ENCODE measurements around the gene MYL5. TPM values are rescaled to one million over a fixed set of nuclear protein-coding genes. Genes with fewer than 3 reads are reported as not detected.

MYL5 gene
- total and polyA plus RNA-seq, 10 of the 15 experiments (the other 5 are each of a cell fraction or from before 2014, with no cell fraction given) = 1.2 to 13.8 (median 7.1) TPM

GRCh38 chr4:682490-683172, 8.3 kb downstream of the MYL5 start:
- no peak overlapping the region for H3K4me3 ChIP-seq
- ChIA-PET CTCF (no interaction called here), POLR2A (no interaction called here), SMC1A (ENCODE audit: uncharacterized antibody, unreplicated experiment) (no interaction called here), RAD21 (ENCODE audit: unreplicated experiment) (no interaction called here)
- no peaks in the 10 kb centered on the region for H3K27me3 ChIP-seq (replicated peaks in 1 of 2; ENCODE audit: control insufficient read depth in 2 of 2, insufficient read depth in 2 of 2, low read length in 1 of 2)
- ATAC-seq (no peak), DNase-seq (ENCODE audit: low read depth, low spot score) (no peak), FAIRE-seq (no peak)
- 83% methylated on average over 23 of the region's 23 CpGs for WGBS (ENCODE audit: insufficient coverage, insufficient replicate concordance, low lambda C conversion rate, missing lambda C conversion rate)
- intact Hi-C loops (cut with micrococcal nuclease; ENCODE audit: unreplicated experiment) = no loop called here
- H2AFZ ChIP-seq (ENCODE audit: control insufficient read depth, low read depth, low read length) = no peak overlapping the region
- no TSS peak for BruUV-seq (replicated peaks)
- in situ Hi-C loops (cut with MboI) = no loop called here
- H3K9me3 ChIP-seq (replicated peaks; ENCODE audit: control insufficient read depth, insufficient read depth, low read length) = no peaks in the 10 kb centered on the region
- no peak overlapping the region for H3K27ac ChIP-seq (ENCODE audit: control insufficient read depth, insufficient read depth)
- no peaks in the 10 kb centered on the region for H4K20me1 ChIP-seq (ENCODE audit: control insufficient read depth, insufficient read depth)
- H3K9ac ChIP-seq (ENCODE audit: control insufficient read depth, insufficient read depth, low read length) = no peak overlapping the region
- no peak for TF ChIP-seq CHD2 (IDR thresholded peaks at IDR 0.05; ENCODE audit: borderline replicate concordance, low read depth, low read length)
- H3K36me3 ChIP-seq (ENCODE audit: control insufficient read depth in 2 of 2, insufficient read depth in 2 of 2, low read length in 1 of 2) = no peaks in the 10 kb centered on the region
- H3K79me2 ChIP-seq (ENCODE audit: control insufficient read depth, insufficient read depth, low read length) = no peaks in the 10 kb centered on the region
- no peak overlapping the region for H3K4me2 ChIP-seq (ENCODE audit: control insufficient read depth, insufficient read depth)
- H3K4me1 ChIP-seq (ENCODE audit: control insufficient read depth, insufficient read depth, low read length) = peaks cover 11% of the 10 kb centered on the region

- in situ Hi-C loops (cut with MboI) = no loop called here
- WGBS (ENCODE audit: insufficient coverage, insufficient replicate concordance, low lambda C conversion rate, missing lambda C conversion rate) = 67% methylated on average over 21 of the region's 25 CpGs
- ChIA-PET SMC1A (ENCODE audit: uncharacterized antibody, unreplicated experiment) (interaction anchor here (1.4 kb wide), 1 partner anchor 18 kb away, joined by 4 read pairs; no protein-coding TSS in a partner anchor), CTCF (interaction anchor here (0.5 to 1.7 kb wide), 6 partner anchors 8 to 537 kb away, joined by 3 to 8 read pairs (median 6); no protein-coding TSS in a partner anchor), POLR2A (no interaction called here), RAD21 (ENCODE audit: unreplicated experiment) (interaction anchor here (0.6 kb wide), 1 partner anchor 17 kb away, joined by 3 read pairs; no protein-coding TSS in a partner anchor)
- FAIRE-seq (no peak), DNase-seq (ENCODE audit: low read depth, low spot score) (no peak), ATAC-seq (peak; percentile 3; the same call in 1 of the 3 replicates)
- no peak overlapping the region for H3K9ac ChIP-seq (ENCODE audit: control insufficient read depth, insufficient read depth, low read length)
- no peaks in the 10 kb centered on the region for H3K79me2 ChIP-seq (ENCODE audit: control insufficient read depth, insufficient read depth, low read length)
- no peak overlapping the region for H3K4me3 ChIP-seq
- H3K27ac ChIP-seq (ENCODE audit: control insufficient read depth, insufficient read depth) = no peak overlapping the region
- no peaks in the 10 kb centered on the region for H4K20me1 ChIP-seq (ENCODE audit: control insufficient read depth, insufficient read depth)
- no peaks in the 10 kb centered on the region for H3K27me3 ChIP-seq (replicated peaks in 1 of 2; ENCODE audit: control insufficient read depth in 2 of 2, insufficient read depth in 2 of 2, low read length in 1 of 2)
- BruUV-seq (replicated peaks) = no TSS peak
- no peaks in the 10 kb centered on the region for H3K36me3 ChIP-seq (ENCODE audit: control insufficient read depth in 2 of 2, insufficient read depth in 2 of 2, low read length in 1 of 2)
- peaks cover 11% of the 10 kb centered on the region for H3K4me1 ChIP-seq (ENCODE audit: control insufficient read depth, insufficient read depth, low read length)
- no peak overlapping the region for H2AFZ ChIP-seq (ENCODE audit: control insufficient read depth, low read depth, low read length)
- intact Hi-C loops (cut with micrococcal nuclease; ENCODE audit: unreplicated experiment) = no loop called here
- H3K4me2 ChIP-seq (ENCODE audit: control insufficient read depth, insufficient read depth) = no peak overlapping the region
- no peaks in the 10 kb centered on the region for H3K9me3 ChIP-seq (replicated peaks; ENCODE audit: control insufficient read depth, insufficient read depth, low read length)
- TF ChIP-seq ZNF217 (IDR thresholded peaks at IDR 0.05) (no peak), NR2F1 (conservative IDR thresholded peaks at IDR 0.05) (no peak), REST (IDR thresholded peaks at IDR 0.05; ENCODE audit: low read depth, low read length) (no peak), CBFB (IDR thresholded peaks at IDR 0.05; ENCODE audit: low read depth) (no peak), RUNX3 (IDR thresholded peaks at IDR 0.05; ENCODE audit: low read length) (no peak), GABPA (IDR thresholded peaks at IDR 0.05; ENCODE audit: low read depth) (no peak), SMAD1 (IDR thresholded peaks at IDR 0.05; ENCODE audit: low read depth, partially characterized antibody) (no peak), MYC (IDR thresholded peaks at IDR 0.05; ENCODE audit: insufficient read depth, insufficient read length, insufficient replicate concordance, low read length, severe bottlenecking) (no peak), RB1 (IDR thresholded peaks at IDR 0.05; ENCODE audit: borderline replicate concordance) (no peak), MXI1 (IDR thresholded peaks at IDR 0.05; ENCODE audit: low read depth, low read length) (no peak)
- TF ChIP-seq, protein P1, sequence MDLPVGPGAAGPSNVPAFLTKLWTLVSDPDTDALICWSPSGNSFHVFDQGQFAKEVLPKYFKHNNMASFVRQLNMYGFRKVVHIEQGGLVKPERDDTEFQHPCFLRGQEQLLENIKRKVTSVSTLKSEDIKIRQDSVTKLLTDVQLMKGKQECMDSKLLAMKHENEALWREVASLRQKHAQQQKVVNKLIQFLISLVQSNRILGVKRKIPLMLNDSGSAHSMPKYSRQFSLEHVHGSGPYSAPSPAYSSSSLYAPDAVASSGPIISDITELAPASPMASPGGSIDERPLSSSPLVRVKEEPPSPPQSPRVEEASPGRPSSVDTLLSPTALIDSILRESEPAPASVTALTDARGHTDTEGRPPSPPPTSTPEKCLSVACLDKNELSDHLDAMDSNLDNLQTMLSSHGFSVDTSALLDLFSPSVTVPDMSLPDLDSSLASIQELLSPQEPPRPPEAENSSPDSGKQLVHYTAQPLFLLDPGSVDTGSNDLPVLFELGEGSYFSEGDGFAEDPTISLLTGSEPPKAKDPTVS (IDR thresholded peaks at IDR 0.05; ENCODE audit: low read depth, low read length) = no peak
These were observed 9.0 kb downstream of the MYL5 start for GRCh38 chr4:683247-683897.

Measured in GM12878 (cell line).